Astrocyte (in vitro differentiated cells and primary cell): ENCODE results near the gene TIRAP. TPM values are rescaled to one million over a fixed set of nuclear protein-coding genes. Genes with fewer than 3 reads are reported as not detected.

Experiments used
- DNase-seq: peaks from one replicate; pipeline ENCODE4 v3.0.0-alpha.2; 2010; ENCODE audit warnings: low read depth
- FAIRE-seq: peaks from 2 replicates; lab custom pipeline; 2011; peaks lifted over from hg19 to GRCh38; lab: Jason Lieb, UNC
- H2AFZ ChIP-seq: 2 replicates; pipeline ENCODE4 v1.6.0; 2012; ENCODE audit warnings: low read depth, low read length, inconsistent platforms
- H3K27ac ChIP-seq: 2 replicates; pipeline ENCODE4 v1.5.1; 2011; ENCODE audit warnings: low read depth, low read length, inconsistent platforms
- H3K27me3 ChIP-seq: 2 replicates; pipeline ENCODE4 v1.6.0; 2011; ENCODE audit warnings: low read length, inconsistent platforms; ENCODE audit not compliant: insufficient read depth
- H3K36me3 ChIP-seq: 2 replicates; pipeline ENCODE4 v1.5.1; 2011; ENCODE audit warnings: low read length, inconsistent platforms; ENCODE audit not compliant: insufficient read depth
- H3K4me1 ChIP-seq: 2 replicates; pipeline ENCODE4 v1.5.1; 2011; ENCODE audit warnings: low read length, inconsistent platforms; ENCODE audit not compliant: insufficient read depth
- H3K4me2 ChIP-seq: 2 replicates; pipeline ENCODE4 v1.6.0; 2012; ENCODE audit warnings: low read length, inconsistent platforms
- H3K4me3 ChIP-seq: 2 replicates; pipeline ENCODE4 v1.5.1; 2011; ENCODE audit warnings: low read depth, mild to moderate bottlenecking, low read length, inconsistent platforms; ENCODE audit not compliant: insufficient read depth
- H3K79me2 ChIP-seq: 2 replicates; pipeline ENCODE4 v1.6.0; 2012; ENCODE audit warnings: mild to moderate bottlenecking, low read length, inconsistent platforms; ENCODE audit not compliant: insufficient read depth
- H3K9ac ChIP-seq: 2 replicates; pipeline ENCODE4 v1.6.0; 2012; ENCODE audit warnings: mild to moderate bottlenecking, low read length, inconsistent platforms
- H3K9me3 ChIP-seq: 2 replicates; pipeline ENCODE4 v1.5.1; 2012; ENCODE audit warnings: low read depth, mild to moderate bottlenecking, low read length, inconsistent platforms; ENCODE audit not compliant: insufficient read depth
- H4K20me1 ChIP-seq: 2 replicates; pipeline ENCODE4 v1.6.0; 2012; ENCODE audit warnings: low read length, inconsistent platforms; ENCODE audit not compliant: insufficient read depth
- H3K27ac Mint-ChIP-seq: one replicate; pipeline ENCODE4 v1.8.0; 2021; ENCODE audit warnings: mild to moderate bottlenecking, mixed read lengths; ENCODE audit not compliant: unreplicated experiment
- H3K27me3 Mint-ChIP-seq: one replicate; pipeline ENCODE4 v1.8.0; 2021; ENCODE audit warnings: low read depth, mixed read lengths; ENCODE audit not compliant: unreplicated experiment
- H3K36me3 Mint-ChIP-seq: one replicate; pipeline ENCODE4 v1.8.0; 2021; ENCODE audit warnings: low read depth, mixed read lengths; ENCODE audit not compliant: unreplicated experiment
- H3K4me1 Mint-ChIP-seq: one replicate; pipeline ENCODE4 v1.8.0; 2021; ENCODE audit warnings: low read depth, mixed read lengths; ENCODE audit not compliant: unreplicated experiment
- H3K4me3 Mint-ChIP-seq: one replicate; pipeline ENCODE4 v1.8.0; 2021; ENCODE audit warnings: mild to moderate bottlenecking, moderate library complexity, mixed read lengths; ENCODE audit not compliant: unreplicated experiment
- H3K9me3 Mint-ChIP-seq: one replicate; pipeline ENCODE4 v1.8.0; 2021; ENCODE audit warnings: mild to moderate bottlenecking, mixed read lengths; ENCODE audit not compliant: unreplicated experiment
- CTCF ChIP-seq: IDR thresholded peaks from 2 replicates; pipeline ENCODE4 v1.5.1; 2011; ENCODE audit warnings: low read depth, mild to moderate bottlenecking, inconsistent platforms, low read length, moderate library complexity; ENCODE audit not compliant: insufficient read depth
- EZH2 ChIP-seq: IDR thresholded peaks from 2 replicates; pipeline ENCODE4 v1.6.1; 2012; ENCODE audit warnings: mild to moderate bottlenecking, low read length, inconsistent platforms; ENCODE audit not compliant: insufficient read depth
- total RNA-seq: library from RNA; stranded (reverse); gene quantifications from 2 replicates; pipeline ENCODE4 v1.2.1, GENCODE V29; 2021

TIRAP gene
- total RNA-seq, 1 donor from 2014 or later, result 6.6 TPM

GRCh38 chr11:126332221-126332711 lies 49.4 kb downstream of the TIRAP start:
- no peaks in the 10 kb centered on the region for H3K27me3 Mint-ChIP-seq
- H2AFZ ChIP-seq, result no peak overlapping the region
- no peak overlapping the region for H3K4me3 Mint-ChIP-seq
- H3K4me1 Mint-ChIP-seq, result peaks cover 44% of the 10 kb centered on the region
- H3K9me3 ChIP-seq, result no peaks in the 10 kb centered on the region
- H3K4me2 ChIP-seq, result peak overlapping the region; percentile 35
- H3K27ac Mint-ChIP-seq, result peak overlapping the region; percentile 6
- DNase-seq (peak; percentile 82), FAIRE-seq (peak; percentile 62)
- TF ChIP-seq CTCF, result no peak
- TF ChIP-seq EZH2, result no peak
- H4K20me1 ChIP-seq, result peaks cover 4% of the 10 kb centered on the region
- no peak overlapping the region for H3K4me3 ChIP-seq
- H3K27ac ChIP-seq, result peak overlapping the region; percentile 12
- H3K27me3 ChIP-seq, result no peaks in the 10 kb centered on the region
- H3K9me3 Mint-ChIP-seq, result peaks cover 1% of the 10 kb centered on the region
- no peaks in the 10 kb centered on the region for H3K79me2 ChIP-seq
- peaks cover 8% of the 10 kb centered on the region for H3K36me3 Mint-ChIP-seq
- H3K9ac ChIP-seq, result peak overlapping the region; percentile 22
- peaks cover 23% of the 10 kb centered on the region for H3K4me1 ChIP-seq
- H3K36me3 ChIP-seq, result no peaks in the 10 kb centered on the region

GRCh38 chr11:126333142-126333541 lies 50.2 kb downstream of the TIRAP start:
- H3K4me2 ChIP-seq, result no peak overlapping the region
- H3K27ac Mint-ChIP-seq, result peak overlapping the region; percentile 56

More at GRCh38 chr11:126333142-126333541, 50.2 kb downstream of the TIRAP start:
- Histone ChIP-seq H3K27ac (no peak overlapping the region), H3K36me3 (no peaks in the 10 kb centered on the region), H2AFZ (no peak overlapping the region), H4K20me1 (peaks cover 4% of the 10 kb centered on the region), H3K9ac (no peak overlapping the region), H3K4me3 (no peak overlapping the region), H3K27me3 (no peaks in the 10 kb centered on the region), H3K4me1 (peaks cover 23% of the 10 kb centered on the region), H3K9me3 (no peaks in the 10 kb centered on the region), H3K79me2 (no peaks in the 10 kb centered on the region)
- peaks cover 8% of the 10 kb centered on the region for H3K36me3 Mint-ChIP-seq
- DNase-seq, result no peak
- no peaks in the 10 kb centered on the region for H3K27me3 Mint-ChIP-seq
- TF ChIP-seq CTCF, result no peak
- TF ChIP-seq EZH2, result no peak
- no peak overlapping the region for H3K4me3 Mint-ChIP-seq
- peaks cover 1% of the 10 kb centered on the region for H3K9me3 Mint-ChIP-seq
- no peak for FAIRE-seq
- H3K4me1 Mint-ChIP-seq, result peaks cover 44% of the 10 kb centered on the region
